ENCODE results near the gene SLC9A3.

SLC9A3 gene

DNA sequence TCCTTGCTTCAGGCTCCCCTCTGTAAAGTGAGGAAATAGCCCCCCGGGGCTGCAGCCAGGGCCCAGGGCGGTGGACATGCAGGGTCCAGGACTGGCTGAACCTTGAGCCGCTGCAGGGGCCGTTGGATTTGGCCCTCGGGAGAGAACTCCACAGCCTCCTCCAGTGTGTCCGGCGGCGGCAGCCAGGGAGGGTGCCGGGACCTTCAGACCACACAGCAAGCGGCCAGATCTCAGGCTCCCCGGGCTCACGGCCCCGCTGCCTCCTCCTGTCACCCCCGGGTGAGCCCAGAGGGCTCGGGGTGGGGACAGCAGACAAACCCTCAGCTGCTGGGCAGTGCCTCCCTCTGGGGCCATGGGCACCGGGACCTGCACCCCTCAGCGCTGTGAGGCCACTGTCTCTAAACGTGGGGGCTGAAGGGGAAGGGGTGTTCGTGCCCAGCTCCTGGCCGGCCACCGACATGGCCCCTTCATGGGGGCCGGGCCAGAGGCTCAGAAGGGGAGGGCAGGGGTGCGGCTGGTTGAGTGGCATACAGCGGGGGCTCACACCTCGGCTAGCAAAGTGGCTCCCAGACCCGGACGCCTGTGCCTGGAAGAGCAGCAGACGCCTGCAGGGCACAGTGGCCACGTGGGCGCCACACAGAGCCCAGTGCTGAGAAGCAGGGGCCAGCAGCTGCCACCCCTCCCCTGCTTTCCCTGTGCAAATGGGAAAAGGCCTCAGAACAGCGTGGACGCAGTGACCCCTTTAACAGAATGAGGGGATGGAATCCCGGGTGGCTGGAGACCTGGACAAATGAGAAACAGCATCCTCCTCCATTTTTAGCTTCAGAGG lies 19.7 kb downstream of the SLC9A3 start:
- no peak for DNase-seq

GRCh38 chr5:502325-503079 lies 21.7 kb downstream of the SLC9A3 start:
- no peak for DNase-seq

- DNase-seq = no peak
Observed at GRCh38 chr5:501831-502184, 22.4 kb downstream of the SLC9A3 start.

- DNase-seq = no peak
Observed at GRCh38 chr5:501105-501830, 23.0 kb downstream of the SLC9A3 start.

DNA sequence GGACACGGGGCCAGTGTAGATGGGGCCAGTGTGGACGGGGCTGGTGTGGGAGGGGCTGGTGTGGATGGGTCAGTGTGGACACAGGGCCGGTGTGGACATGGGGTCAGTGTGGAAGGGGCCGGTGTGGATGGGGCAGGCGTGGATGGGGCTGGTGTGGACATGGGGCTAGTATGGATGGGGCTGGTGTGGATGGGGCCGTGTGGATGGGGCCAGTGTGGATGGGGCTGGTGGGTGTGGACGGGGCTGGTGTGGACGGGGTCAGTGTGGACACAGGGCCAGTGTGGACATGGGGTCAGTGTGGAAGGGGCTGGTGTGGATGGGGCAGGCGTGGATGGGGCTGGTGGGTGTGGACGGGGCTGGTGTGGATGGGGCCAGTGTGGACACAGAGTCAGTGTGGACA lies 23.8 kb downstream of the SLC9A3 start:
- DNase-seq = no peak

DNA sequence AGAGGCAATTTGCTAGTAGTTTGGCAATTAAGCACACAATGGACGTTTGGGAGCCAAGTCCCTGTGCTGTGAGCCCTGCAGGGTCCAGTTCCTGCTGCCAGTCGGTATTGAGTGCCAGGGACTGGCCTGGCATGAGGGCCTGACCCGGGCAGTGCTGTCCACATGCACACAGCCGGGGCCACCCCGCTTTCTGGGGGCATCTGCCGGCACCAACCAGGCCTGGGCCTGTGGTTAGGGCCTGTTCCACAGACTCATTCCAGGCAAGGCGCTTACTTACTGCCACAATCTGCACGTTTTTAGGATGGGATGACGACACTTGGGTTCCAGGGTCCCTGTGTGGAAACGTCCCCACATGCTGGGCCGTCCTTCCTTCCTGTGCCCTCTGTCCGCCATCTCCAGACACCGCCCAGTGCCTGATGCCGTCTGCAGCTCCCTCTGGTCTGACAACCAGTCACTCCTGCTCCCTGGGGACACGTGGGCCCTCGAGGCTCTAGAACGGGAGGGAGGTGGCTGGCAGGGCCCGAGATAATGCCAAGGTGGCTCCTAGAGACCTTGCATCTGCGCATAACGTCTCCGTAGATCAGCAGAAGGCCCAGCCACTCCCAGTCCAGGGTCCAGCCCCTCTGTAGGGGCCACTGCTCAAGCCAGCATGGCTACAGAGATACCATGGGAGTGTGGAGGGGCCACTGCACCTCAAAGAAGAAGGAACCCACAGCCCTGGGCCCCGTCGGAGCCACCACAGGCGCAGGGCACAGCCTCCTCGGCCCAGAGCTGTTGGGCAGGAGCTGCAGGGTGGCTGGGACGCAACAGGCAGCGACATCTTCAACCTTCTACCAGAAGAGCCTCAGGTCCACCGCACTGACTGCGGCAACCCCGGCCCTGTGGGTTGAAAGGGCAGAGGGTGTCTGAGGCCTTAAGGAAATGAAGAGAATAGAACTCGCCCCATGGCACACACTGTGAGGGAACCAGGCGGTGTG lies 24.7 kb downstream of the SLC9A3 start:
- no peak for DNase-seq

DNA sequence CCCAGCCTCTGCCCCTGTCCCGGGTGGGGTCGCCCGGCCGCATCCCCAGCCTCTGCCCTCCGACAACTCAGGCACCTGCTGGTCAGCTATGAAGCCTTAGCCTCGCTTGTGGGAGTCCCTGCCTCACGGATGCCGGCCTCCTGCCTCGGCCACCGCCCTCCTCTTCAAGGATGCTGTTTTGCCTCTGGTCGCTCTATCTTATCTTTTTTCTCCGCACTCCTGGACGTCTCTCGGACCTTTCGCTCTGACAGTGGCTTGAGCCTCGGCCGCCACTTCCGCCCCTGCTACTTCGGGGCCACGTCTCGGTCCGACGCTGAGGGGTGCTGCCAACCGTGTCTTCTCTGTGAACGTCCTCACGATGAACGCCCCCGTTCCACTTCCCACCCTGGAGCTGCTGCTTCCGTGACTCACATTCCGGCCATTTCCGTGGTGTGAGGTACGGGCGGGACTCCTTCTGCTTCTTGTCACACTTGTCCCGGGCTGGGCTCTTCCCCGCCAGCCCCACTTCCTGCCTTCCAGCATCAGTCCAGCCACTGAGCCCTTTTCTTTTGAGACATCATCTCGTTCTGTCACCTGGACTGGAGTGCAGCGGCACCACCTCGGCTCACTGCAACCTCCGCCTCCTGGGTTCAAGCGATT lies 26.3 kb downstream of the SLC9A3 start:
- no peak for DNase-seq

DNA sequence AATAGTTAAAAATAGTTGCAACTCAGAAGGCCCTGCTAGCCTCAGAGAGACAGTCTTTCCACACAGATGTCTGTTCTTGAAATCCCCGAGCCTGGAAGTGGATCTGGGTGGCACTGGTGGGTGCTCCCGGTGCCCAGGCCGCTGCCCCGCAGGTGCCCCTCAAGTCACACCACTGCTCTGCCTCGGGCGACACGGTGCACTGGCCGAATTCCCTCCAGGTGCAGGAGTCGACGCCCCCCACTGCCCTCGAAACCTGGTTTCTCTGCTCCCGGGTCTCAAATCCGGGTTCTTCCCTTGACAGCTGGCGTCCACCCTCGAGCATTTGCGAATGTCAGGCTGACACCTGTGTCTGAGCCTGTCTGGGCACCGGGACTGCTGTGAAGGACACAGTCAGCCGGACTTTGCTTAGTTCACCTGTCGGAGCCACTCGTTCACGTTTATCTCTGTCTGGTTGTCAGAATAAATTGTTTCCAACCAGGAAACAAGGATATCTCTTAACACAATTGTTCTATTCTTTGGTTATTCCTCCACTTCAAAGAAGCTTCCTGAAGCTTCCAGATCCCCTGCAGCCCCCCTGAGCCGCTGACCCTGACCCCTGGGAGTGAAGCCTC lies 27.1 kb downstream of the SLC9A3 start:
- no peak for DNase-seq

DNA sequence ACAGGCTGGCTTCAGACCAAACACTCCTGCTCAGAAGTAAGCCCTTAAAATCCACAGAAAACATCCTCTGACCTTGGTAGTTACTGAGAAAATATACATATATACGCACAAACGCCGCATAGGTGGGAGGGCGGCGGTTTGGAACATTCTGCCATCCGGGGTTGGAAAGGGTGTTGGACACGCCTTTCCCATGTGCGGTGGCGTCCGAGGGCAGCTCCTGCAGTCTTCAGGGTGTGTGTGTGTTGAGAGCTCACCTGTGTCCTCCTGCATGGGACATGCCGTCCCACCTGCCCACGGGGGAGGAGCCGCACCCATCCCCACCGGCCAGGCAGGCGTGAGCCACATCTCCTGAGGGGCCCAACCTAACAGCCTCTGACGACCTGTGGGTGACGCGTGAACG lies 28.2 kb downstream of the SLC9A3 start:
- no peak for DNase-seq

DNA sequence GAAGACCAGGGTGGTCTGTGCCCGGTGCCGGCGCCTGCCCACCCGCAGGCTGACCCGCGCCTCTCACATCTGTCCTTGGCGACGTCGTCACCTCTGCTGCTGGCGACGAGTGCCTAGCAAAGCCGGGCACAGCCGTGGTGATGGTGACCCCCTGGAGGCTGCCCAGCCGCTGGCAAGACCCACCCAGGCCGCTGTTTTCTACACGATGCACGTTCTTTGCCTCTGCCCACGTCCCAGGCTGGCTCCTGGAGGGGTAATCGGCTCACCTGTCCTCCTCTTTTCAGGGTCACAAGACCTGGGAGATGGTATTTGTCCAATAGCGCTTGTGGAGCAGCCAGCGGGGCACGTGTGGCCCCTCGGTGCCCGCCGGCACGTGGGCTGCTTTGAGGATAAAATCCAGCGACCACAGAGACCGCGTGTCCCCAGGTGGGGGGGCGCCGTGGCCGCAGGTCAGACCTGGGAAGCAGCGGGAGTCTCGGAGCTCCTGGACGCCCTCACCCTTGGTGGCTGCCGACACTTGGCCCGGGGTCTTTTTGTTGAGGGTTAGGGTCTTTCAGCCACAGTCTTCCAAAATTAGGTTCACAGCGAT lies 29.5 kb downstream of the SLC9A3 start:
- DNase-seq = no peak

GRCh38 chr5:493758-494157 lies 30.5 kb downstream of the SLC9A3 start:
- DNase-seq = no peak

DNA sequence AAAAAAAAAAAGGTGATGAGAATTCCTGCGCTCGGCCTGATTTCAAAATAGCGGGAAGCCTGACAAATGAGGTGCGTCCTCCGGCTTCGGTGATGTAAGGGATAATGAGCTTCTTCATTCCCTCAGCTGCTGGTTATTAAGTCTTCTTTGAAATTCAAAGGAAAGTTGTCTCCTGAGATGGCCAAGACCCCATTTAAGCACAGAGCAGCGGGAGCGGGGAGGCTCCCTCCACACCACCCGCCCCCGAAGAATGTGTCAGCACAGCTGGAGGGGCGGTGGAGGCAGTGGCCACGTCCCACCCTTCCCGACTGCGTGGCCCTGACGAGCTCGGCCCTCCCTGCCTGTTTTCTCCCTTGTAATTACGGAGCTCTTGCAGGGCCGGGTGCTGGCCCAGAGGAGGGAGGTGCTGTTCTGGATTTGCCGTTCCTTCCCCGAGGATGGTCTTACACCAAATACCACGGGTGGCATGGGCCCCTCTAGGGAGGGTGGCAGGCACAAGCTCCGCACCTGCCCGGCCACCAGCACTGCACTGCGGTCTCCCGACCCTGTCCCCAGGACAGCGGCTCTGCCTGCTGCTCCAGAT lies 31.0 kb downstream of the SLC9A3 start:
- DNase-seq = no peak

- DNase-seq = no peak
Observed at GRCh38 chr5:492314-492893, 31.8 kb downstream of the SLC9A3 start.

DNA sequence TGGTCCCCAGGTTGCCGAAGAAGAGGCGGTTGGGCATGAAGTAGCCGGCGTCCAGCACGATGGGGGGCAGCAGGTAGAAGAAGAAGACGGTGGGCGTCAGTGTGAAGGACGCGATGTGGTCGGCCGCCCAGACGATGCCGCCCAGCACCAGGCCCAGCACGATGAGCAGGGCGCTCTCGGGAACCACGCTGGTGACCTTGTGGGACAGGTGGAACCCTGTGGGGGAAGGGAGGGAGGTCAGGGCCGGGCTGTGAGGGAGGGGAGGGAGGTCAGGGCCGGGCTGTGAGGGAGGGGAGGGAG lies 32.4 kb downstream of the SLC9A3 start:
- DNase-seq = no peak

- no peak for DNase-seq
Observed at GRCh38 chr5:491119-491855, 33.0 kb downstream of the SLC9A3 start.

DNA sequence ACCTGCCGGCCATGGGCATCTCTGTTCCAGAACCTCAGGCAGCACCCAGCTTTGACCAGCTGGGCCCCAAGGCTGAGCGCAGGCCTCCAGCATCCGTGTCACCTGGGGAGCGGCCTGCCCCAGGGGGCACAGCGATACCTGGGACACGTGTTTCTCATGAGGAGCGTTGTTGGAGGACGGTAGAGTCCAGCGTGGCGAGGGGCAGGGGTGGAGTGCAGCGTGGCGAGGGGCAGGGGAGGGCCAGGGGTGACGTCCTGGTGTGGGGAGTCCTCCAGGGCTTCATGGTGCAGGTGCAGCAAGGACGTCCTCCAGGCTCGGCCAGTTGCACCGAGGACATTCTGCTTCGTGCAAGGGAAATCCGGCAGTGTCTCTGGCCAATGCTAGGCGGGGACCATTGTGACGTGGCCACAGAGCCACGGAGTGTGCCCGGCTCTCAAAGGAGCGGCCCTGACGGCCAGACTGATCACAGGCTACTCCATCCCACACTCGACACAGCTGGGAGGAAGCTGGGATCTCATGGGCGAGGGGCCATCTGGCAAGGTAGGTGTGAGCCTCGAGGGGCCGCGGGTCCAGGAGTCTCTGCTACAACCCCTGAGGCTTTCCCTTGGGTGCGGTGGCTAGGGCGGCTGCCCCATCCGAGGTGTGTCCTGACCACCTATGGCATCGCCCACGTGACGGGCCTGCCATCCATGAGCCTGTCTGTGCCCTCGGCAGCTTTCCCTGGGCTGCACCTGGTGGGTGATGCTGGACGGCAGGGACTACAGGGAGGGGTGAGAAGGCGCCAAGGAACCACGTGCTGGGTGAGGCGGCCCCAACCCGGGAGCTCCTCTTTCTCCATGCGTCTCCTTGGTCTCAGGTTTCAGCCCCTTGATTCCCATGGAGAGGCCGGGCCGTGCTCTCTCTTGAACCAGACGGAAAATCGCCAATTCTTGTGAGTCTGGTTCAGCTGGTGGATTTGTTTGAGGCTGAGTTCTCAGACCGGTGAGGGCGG lies 33.8 kb downstream of the SLC9A3 start:
- DNase-seq = no peak

DNA sequence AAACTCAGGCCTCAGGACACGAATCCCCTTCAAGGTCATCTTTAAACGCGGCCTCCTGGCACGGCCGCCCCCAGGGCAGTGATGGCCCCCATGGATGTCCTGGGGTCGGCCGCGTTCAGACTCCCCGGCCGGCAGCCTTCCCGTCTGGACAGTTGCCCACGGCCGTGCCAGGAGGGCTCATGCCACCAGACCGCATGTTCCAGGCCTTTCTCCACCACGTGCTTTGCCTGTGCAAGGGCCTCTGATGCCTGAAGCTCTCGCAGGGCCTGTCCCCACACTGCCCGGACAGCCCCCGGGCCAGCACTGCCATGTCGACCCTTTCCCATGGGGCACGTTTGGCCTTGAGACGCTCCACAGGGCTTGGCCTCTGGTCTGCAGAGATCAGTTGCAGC lies 34.6 kb downstream of the SLC9A3 start:
- DNase-seq = no peak

Data from midbrain (tissue), 1 donor.